Body of pancreas (tissue), 4 donors: Measurements from ENCODE around the gene LUC7L.

Experiments
- CTCF ChIP-seq, 7 experiments: fragments of 450-650 bp in 4 of 7; fragments of 200-600 bp in 3 of 7; sonication (generic) in 3 of 7; IDR thresholded peaks; one replicate each; pipeline ENCODE4 v1.5.1; 2016 to 2019; ENCODE audit warnings: antibody characterized with exemption in 7 of 7
- POLR2A ChIP-seq, 3 donors: fragments of 450-650 bp; IDR thresholded peaks; one replicate each; pipeline ENCODE4 v1.6.1; 2016; ENCODE audit warnings: antibody characterized with exemption in 3 of 3, mild to moderate bottlenecking in 2 of 3

GRCh38 chr16:170788-171187 lies 58.5 kb downstream of the LUC7L start:
- TF ChIP-seq CTCF (IDR thresholded peaks at IDR 0.05) (no peak), POLR2A (IDR thresholded peaks at IDR 0.05) (no peak)
